Cardiac fibroblast (primary cell): Measurements from ENCODE around the gene VPS39.

Experiments used
- DNase-seq, 2 donors: peaks; one replicate each; pipeline versions ENCODE4 v3.0.0 to v3.0.0-alpha.2; 2010; ENCODE audit warnings: low read depth in 2 of 2
- H3K4me3 ChIP-seq, 2 donors: replicated peaks in 1 of 2; 1 replicate in 1 of 2; 2 replicates in 1 of 2; pipeline ENCODE4 v1.5.1; 2011; ENCODE audit warnings: low read depth in 2 of 2, low read length in 2 of 2, mild to moderate bottlenecking in 2 of 2, moderate library complexity in 1 of 2
- TF ChIP-seq, protein P1 (sequence below): IDR thresholded peaks from one replicate; pipeline ENCODE4 v1.5.1; 2011; ENCODE audit warnings: low read depth, mild to moderate bottlenecking, low read length, inconsistent platforms

The VPS39 gene

DNA sequence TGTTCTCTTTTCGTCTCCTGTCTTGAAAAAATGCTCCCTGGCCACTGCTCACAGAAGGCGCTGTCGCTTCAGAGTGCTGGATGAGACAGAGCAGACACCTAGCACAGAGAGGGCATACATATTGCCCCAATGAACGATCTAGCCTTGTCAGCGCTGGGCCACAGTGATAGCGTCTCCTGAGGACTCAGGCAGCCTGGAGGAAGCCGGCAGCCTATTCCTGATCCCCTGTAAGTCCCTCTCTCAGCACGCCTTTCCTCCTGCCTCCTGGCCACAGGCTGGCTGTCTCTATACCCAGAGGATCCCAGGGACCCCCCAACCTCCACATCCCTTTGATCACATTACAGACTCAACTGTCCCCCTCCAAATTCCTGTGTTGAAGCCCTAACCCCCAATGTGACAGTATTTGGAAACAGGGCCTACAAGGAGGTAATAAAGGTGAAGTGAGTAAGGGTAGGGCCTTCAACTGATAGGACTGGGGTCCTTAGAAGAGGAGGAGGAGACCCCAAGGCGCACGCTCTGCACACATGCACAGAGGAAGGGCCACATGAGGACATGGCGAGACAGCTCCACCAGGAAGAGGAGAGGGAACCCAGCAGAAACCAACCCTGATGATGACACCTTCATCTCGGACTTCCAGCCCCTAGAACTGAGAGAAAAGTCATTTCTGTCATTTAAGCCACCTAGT lies 59.2 kb downstream of the VPS39 start:
- TF ChIP-seq, protein P1, sequence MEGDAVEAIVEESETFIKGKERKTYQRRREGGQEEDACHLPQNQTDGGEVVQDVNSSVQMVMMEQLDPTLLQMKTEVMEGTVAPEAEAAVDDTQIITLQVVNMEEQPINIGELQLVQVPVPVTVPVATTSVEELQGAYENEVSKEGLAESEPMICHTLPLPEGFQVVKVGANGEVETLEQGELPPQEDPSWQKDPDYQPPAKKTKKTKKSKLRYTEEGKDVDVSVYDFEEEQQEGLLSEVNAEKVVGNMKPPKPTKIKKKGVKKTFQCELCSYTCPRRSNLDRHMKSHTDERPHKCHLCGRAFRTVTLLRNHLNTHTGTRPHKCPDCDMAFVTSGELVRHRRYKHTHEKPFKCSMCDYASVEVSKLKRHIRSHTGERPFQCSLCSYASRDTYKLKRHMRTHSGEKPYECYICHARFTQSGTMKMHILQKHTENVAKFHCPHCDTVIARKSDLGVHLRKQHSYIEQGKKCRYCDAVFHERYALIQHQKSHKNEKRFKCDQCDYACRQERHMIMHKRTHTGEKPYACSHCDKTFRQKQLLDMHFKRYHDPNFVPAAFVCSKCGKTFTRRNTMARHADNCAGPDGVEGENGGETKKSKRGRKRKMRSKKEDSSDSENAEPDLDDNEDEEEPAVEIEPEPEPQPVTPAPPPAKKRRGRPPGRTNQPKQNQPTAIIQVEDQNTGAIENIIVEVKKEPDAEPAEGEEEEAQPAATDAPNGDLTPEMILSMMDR: no peak
- no peak for DNase-seq

DNA sequence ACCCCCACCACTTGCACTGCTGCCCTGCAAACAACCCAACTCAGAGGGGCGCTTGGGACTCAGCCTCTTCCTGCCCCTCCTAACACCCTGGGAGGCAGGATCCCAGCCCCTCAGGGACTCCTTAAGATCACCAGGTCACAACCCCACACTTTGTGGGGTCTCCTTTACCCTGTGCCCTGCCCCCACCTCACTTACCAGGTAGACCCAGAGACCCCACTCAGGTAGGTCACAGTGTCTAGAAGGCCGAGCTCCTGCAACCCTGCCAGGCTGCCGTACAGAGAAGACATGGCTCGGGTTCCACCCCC lies 60.7 kb downstream of the VPS39 start:
- H3K4me3 ChIP-seq: no peak overlapping the region
- TF ChIP-seq, protein P1: no peak
- no peak for DNase-seq

More for the DNA sequence above, 59.2 kb downstream of the VPS39 start:
- no peak overlapping the region for H3K4me3 ChIP-seq

- TF ChIP-seq, protein P1: no peak
- no peak for DNase-seq
- no peak overlapping the region for H3K4me3 ChIP-seq
Measured at GRCh38 chr15:42146551-42147430, 61.3 kb downstream of the VPS39 start.

DNA sequence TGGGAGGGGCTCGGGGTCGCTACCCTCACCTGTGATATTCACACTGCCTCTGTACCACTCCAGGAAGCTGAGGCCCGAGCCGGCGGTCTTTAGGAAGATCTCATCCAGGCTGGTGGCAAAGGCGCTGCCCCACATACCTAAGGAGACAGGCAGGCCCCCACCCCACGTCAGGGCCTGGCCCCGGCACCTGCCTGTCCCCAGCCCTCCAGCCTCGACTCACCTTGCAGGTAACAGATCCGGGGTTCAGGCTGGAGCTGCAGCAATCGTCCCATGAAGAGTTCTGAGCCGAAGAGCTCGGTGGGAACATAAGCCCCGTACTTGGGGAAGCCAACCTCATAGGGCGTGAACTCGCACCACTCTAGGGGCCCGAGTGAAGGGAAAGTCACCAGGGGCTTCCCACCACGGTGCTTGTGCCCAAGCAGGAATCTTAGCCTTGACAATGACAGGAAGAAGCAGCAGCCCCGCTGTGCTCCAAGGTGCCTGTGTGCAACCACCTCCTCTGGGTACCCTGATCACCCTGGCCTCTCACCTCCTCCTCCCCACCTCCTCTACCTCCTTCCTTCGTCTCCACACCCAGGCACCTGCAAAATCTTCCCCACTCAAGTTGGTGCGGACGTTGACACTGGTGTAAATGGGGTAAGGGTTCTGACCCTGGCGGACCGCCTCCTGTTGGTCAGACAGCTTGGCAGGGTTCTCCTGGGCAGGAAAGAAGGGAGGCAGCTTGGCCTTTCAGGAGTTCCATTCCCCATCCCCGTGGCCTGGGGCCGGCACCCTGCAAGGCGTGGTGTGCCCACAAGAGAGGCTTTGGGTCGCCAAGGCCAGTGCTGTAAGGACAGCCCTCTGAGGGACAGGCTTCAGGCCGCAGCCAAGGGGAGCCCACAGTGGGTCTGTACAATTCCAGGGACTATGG lies 62.3 kb downstream of the VPS39 start:
- DNase-seq: no peak
- H3K4me3 ChIP-seq: no peak overlapping the region
- TF ChIP-seq, protein P1: no peak

DNA sequence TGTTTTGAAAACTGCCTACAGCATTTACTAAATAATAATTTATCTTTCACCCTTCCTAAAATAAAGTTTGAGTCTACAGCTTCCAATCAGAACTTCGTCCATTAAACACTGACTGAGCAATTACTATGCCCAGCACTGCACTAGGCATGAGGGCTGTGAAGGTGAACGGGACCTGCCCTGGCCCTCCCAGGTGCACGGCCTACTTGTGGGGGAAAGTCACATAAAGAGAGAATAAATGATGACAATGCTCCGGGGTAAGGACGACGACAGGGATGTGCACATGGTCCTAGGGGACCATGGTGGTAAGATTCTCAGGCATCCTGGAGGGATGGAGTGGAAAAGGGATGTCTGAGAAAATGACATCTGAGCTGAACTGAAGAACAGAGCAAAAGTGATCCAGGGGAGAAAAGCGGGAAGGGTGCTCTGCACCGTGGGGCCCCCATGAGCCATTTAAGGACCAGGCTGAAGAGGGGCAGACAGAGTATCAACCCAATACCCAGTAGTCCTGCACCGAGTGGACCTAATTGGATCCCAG lies 63.2 kb downstream of the VPS39 start:
- TF ChIP-seq, protein P1: no peak

GRCh38 chr15:42143866-42144625 lies 64.1 kb downstream of the VPS39 start:
- H3K4me3 ChIP-seq: no peak overlapping the region
- no peak for DNase-seq
- TF ChIP-seq, protein P1: no peak

More for the DNA sequence above, 63.2 kb downstream of the VPS39 start:
- H3K4me3 ChIP-seq: no peak overlapping the region
- DNase-seq: no peak
